Activated naive CD4-positive, alpha-beta T cell treated with anti-CD3 and anti-CD28 coated beads, Interleukin-2, amount 50 U/mL, for 24 hours (primary cell): ENCODE results near the gene MYO3B.

Source experiments
- H3K27ac Mint-ChIP-seq: one replicate; pipeline ENCODE4 v1.8.0; 2021; ENCODE audit warnings: mild to moderate bottlenecking, mixed read lengths
- H3K27me3 Mint-ChIP-seq: one replicate; pipeline ENCODE4 v1.8.0; 2021; ENCODE audit warnings: mixed read lengths
- H3K36me3 Mint-ChIP-seq: one replicate; pipeline ENCODE4 v1.8.0; 2021; ENCODE audit warnings: mixed read lengths
- H3K4me1 Mint-ChIP-seq: one replicate; pipeline ENCODE4 v1.8.0; 2021; ENCODE audit warnings: mixed read lengths
- H3K4me3 Mint-ChIP-seq: one replicate; pipeline ENCODE4 v1.8.0; 2021; ENCODE audit warnings: mild to moderate bottlenecking, mixed read lengths
- H3K9me3 Mint-ChIP-seq: one replicate; pipeline ENCODE4 v1.8.0; 2021; ENCODE audit warnings: mixed read lengths

MYO3B gene

DNA sequence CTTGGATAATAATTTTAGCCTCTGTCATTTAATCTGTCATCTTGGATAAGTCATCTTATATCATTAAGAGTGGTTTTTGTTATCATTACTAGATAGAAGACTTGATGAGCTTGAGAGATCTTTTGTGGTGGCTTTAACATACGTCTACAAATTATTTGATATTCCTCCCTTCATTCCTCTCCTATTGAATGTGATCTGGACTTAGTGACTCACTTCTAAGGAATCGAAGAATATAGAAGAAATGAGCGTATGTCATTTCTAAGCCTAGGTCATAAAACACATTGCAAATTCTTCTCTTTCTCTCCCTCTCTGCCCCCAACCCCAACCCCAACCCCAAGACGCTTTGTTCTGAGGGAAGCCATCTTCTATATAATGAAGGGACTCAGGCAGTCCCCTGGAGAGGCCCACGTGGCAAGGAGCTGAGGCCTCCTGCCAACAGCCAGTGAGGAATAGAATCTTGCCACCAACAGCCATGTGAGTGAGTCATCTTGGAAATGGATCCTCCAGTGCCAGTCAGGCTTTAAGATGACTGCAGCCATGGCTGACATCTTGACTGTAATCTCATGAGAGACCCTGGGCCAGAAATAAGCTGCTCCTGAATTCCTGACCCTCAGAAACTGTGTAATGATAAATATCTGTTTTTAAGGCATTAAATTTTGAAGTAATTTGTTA is 315.6 kb downstream of the MYO3B start:
- Mint-ChIP-seq H3K36me3 (no peaks in the 10 kb centered on the region), H3K9me3 (no peaks in the 10 kb centered on the region), H3K27ac (no peak overlapping the region), H3K4me1 (no peaks in the 10 kb centered on the region), H3K27me3 (peaks cover 9% of the 10 kb centered on the region), H3K4me3 (no peak overlapping the region)

DNA sequence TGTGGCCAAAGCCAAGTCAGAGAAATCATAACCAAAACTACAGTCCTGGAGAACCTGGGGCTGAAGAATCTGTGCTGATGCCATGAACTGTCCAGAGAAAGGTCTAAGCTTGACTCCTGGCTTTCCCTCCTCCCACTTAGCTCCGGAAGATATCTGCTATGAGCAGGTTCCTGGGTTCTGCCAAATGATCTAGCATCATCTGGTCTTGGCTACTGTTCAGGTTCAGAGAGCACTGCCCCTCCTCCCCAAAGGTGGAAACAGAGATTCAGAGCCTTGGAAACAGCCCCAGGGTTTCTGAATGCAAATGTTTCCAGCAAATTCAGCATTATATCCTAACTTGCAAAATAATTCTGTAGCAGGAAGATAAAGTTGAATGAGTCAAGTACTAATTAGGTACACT is 317.9 kb downstream of the MYO3B start:
- no peaks in the 10 kb centered on the region for H3K4me1 Mint-ChIP-seq
- peaks cover 12% of the 10 kb centered on the region for H3K27me3 Mint-ChIP-seq
- H3K9me3 Mint-ChIP-seq: no peaks in the 10 kb centered on the region
- H3K36me3 Mint-ChIP-seq: no peaks in the 10 kb centered on the region
- H3K27ac Mint-ChIP-seq: no peak overlapping the region
- no peak overlapping the region for H3K4me3 Mint-ChIP-seq

DNA sequence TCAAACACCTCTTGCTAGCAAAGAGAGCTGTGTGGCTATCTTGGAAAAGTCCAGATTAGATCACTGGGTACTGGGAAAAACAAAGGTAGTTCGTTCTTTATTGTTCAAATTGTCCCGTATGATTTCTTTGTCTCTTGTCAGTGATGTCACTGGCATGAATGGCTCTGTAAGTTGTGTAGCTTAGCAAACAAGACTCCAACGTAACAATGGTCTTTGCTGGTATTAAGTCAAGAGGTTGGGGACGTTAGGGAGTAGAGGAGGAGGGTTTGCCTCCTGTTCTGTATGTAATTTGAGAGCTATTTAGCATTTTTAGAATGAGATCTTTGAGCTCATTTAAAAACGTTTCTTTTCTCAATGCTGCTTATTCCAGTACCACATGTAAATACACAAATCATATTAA is 320.7 kb downstream of the MYO3B start:
- Mint-ChIP-seq H3K4me1 (no peaks in the 10 kb centered on the region), H3K9me3 (no peaks in the 10 kb centered on the region), H3K27me3 (peaks cover 12% of the 10 kb centered on the region), H3K36me3 (no peaks in the 10 kb centered on the region), H3K4me3 (no peak overlapping the region), H3K27ac (no peak overlapping the region)

DNA sequence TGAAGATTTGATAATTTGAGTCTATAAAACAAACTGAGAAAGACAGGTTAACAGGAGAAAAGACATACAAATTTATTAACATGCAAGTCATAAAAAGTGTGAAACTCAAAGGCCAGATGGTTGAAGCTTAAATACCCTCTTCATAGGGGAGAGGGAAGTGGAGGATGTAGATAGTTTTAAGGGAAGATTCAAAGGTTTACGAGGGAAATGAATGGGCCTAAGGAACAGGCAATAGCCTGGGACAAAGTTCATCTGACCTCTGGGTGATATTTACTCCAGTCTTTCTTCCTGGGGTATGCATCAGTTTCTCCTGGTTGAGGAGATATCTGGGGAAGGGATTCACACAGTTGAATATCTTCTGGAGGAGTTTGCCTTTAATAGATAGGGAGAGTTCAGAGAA is 322.2 kb downstream of the MYO3B start:
- Mint-ChIP-seq H3K36me3 (no peaks in the 10 kb centered on the region), H3K4me3 (no peak overlapping the region), H3K9me3 (no peaks in the 10 kb centered on the region), H3K4me1 (no peaks in the 10 kb centered on the region), H3K27ac (no peak overlapping the region), H3K27me3 (peaks cover 12% of the 10 kb centered on the region)

DNA sequence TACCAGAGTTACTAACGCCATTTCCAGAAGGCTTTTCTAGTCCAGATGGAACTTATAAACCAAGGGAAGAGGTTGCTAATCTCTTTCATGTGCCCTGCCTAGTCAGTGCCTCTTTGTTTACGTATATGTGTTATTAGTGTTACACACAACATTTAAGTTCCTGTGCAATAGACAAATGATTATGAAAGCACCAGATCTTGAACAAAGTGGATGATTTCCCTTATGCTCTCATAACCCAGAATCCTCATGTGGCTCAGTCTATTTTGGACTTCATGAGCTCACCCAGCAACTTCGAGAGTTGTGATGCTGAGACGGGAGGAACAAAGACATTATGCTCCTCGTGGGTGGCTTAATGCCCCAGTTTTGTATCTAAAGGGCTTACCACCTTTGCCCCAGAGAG is 322.8 kb downstream of the MYO3B start:
- Mint-ChIP-seq H3K27ac (no peak overlapping the region), H3K36me3 (no peaks in the 10 kb centered on the region), H3K4me1 (peaks cover 4% of the 10 kb centered on the region), H3K9me3 (no peaks in the 10 kb centered on the region), H3K4me3 (no peak overlapping the region), H3K27me3 (peaks cover 9% of the 10 kb centered on the region)

DNA sequence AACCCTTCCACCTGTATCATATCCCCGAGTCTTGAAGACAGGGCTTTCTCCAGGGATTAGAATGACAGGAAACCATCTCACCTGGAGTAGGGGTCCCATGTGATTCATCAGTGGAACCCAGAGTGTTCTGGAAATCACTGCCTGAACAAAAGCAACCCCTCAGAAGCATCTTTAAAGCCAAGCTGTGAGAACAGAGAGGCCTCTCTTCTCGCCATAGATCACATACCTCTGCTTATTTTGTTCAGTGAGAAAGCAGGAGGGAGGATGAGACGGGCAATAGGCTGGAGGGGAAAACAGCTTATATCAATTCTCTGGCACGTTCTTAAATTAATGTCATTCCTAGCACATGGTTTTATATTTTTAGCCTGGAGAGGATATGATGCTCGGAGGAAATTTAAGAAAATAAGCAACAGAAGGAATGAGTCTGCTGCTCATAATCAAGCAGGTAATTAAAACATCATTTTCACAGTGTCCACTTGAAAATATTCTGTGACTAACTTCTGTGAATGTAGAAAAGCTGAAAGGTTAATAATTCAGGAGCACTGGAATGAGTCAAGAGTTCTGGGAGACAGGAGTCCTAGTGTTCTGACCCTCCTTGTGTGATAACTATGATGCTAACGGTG is 323.6 kb downstream of the MYO3B start:
- Mint-ChIP-seq H3K27me3 (peaks cover 7% of the 10 kb centered on the region), H3K4me3 (no peak overlapping the region), H3K9me3 (no peaks in the 10 kb centered on the region), H3K27ac (no peak overlapping the region), H3K36me3 (no peaks in the 10 kb centered on the region), H3K4me1 (peaks cover 10% of the 10 kb centered on the region)

DNA sequence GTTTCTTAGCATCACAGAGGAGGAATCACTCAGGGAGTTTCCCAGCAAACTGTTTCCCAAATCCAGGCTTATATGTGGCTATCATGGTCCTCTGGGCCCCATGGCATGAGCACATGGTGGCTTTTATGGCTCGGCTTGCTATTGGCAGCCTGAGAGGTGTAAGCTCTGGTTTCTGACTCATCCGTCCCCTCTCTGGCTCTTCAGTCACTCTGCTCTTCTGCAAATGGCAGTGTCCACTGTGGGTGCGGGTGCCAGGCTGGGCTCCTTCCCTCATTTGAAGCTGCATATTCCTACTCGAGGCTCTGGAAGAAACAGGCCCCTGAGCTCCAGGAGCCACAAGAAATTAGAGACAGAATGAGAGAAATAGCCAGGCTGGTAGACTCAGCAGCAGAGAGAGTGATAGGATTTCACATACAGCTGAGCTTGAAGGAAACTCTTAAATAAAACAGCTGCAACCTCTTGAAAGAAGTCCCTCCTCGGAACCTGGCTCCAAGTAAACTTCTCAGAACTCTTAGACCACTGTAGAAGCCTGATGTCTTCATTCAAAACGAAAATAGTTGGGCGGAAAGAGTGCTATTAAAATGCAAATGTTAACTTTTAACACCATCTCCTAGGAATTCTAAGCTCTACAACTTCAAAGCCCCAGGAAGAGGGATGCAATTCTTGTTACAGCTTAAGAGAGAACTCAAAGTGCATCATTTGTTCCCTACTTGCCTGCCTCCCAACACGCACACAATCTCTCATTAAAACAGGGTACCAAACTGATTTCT is 324.6 kb downstream of the MYO3B start:
- peaks cover 20% of the 10 kb centered on the region for H3K4me1 Mint-ChIP-seq
- H3K9me3 Mint-ChIP-seq: no peaks in the 10 kb centered on the region
- H3K27me3 Mint-ChIP-seq: peaks cover 5% of the 10 kb centered on the region
- no peaks in the 10 kb centered on the region for H3K36me3 Mint-ChIP-seq
- no peak overlapping the region for H3K27ac Mint-ChIP-seq
- no peak overlapping the region for H3K4me3 Mint-ChIP-seq

DNA sequence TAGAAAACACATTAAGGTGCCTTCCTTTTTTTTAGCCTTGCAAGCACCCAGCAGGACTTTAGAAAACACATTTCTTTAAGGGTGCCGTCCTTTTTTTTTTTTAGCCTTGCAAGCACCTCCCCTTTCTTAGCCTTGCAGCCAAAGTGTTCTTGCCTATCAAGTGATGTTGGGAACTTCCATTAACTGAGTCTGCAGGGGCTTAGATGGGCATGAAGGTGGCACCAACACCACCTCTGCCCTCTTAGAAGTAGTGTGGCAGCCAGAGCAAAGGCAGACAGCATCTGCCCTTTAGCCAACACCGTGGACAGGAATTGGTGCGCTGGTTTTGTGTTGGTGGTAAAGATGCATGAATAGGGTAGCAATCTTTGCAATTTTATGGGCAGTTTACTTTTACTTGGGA is 325.6 kb downstream of the MYO3B start:
- no peak overlapping the region for H3K4me3 Mint-ChIP-seq
- no peaks in the 10 kb centered on the region for H3K9me3 Mint-ChIP-seq
- peaks cover 31% of the 10 kb centered on the region for H3K4me1 Mint-ChIP-seq
- H3K27me3 Mint-ChIP-seq: peaks cover 3% of the 10 kb centered on the region
- H3K36me3 Mint-ChIP-seq: no peaks in the 10 kb centered on the region
- H3K27ac Mint-ChIP-seq: no peak overlapping the region

DNA sequence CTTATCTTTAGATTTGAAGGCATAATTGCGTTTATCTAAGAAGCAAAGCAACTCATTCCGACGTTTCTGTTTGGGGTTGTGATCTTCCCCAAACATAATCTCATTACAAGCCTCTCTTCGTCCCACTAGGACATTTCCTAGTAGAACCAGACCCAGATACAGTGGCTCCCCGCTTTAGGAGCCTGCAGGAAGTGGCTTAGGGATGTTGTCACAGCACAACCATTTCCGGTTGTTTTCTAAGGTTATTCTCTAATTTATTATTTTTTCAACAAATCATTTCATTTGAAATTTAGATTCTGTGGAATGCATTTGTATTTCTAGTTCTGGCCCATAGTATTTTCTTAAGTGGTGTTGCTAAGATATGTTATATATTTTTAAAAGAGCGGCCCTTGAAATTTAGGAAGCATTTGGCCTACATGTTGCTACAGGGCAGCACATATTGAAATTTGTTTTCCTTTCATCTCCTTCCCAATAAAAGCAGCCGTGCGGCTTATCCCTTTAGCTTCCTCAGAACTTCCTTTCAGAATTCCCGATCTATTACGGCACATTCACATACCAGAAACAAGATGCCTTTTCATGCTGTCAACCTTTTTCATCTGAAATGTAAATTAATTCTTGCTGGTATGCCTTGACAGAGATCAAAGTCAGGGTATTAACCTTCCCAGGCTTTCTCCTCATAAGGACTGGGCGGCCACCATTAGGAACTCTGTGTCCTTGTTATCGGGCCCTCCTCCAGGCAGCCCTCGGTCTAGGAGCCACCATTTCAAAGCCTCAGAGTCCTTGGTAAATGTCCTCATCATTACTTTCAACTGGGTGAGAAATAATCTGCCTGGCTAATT is 326.2 kb downstream of the MYO3B start:
- peaks cover 1% of the 10 kb centered on the region for H3K27me3 Mint-ChIP-seq

DNA sequence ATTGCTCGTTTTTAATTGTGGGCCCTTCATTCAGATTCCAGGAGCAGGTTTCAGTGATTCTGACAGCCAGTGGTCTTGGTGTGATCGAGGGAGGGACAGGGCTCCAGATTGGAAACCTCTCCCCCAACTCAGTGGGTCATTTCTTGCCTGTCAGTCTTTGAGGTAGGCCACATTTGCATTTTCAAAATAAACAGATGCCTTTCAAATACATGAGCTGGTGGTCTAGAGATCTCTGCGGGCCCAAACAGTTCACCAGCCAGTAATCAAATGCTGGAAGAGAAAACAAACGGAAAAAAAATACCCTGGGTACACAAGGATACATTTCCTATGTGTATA is 326.8 kb downstream of the MYO3B start:
- peaks cover 1% of the 10 kb centered on the region for H3K27me3 Mint-ChIP-seq
- H3K4me1 Mint-ChIP-seq: peaks cover 32% of the 10 kb centered on the region
- no peaks in the 10 kb centered on the region for H3K36me3 Mint-ChIP-seq
- H3K4me3 Mint-ChIP-seq: no peak overlapping the region
- no peak overlapping the region for H3K27ac Mint-ChIP-seq
- no peaks in the 10 kb centered on the region for H3K9me3 Mint-ChIP-seq

More for the DNA sequence above, 326.2 kb downstream of the MYO3B start:
- Mint-ChIP-seq H3K4me3 (no peak overlapping the region), H3K9me3 (no peaks in the 10 kb centered on the region), H3K4me1 (peaks cover 32% of the 10 kb centered on the region), H3K27ac (no peak overlapping the region), H3K36me3 (no peaks in the 10 kb centered on the region)

DNA sequence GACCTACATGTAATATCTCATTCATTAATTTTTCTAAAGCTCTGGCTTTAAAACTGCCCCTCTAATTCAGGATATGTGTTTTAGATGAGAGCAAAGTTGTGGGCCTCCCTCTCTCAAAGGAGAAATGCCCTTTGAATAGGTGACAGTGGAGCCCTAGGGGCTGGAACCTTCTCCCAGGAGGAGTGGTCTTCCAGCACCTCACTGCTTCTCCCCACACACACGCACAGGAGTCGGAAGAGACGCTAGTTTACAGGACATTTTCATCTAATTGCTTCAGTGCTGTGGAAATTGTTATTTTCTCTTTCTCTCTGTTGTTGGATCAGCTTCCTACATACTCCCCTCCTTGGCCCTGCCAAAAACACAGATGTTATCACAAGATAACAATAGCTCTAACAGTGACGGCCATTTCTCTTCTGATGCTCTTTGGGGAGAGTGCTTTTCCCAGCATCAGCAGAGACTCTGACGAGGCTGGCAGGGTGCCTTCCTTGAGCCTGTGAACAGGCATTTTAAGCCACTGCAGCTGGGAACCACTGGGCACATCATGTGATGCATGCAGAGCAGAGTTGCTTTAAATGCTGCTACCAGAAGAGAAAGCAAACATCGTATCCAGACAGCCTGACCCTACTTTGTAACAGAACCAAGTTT is 327.8 kb downstream of the MYO3B start:
- Mint-ChIP-seq H3K27me3 (no peaks in the 10 kb centered on the region), H3K9me3 (no peaks in the 10 kb centered on the region), H3K4me3 (no peak overlapping the region), H3K27ac (no peak overlapping the region), H3K36me3 (no peaks in the 10 kb centered on the region), H3K4me1 (peaks cover 32% of the 10 kb centered on the region)

DNA sequence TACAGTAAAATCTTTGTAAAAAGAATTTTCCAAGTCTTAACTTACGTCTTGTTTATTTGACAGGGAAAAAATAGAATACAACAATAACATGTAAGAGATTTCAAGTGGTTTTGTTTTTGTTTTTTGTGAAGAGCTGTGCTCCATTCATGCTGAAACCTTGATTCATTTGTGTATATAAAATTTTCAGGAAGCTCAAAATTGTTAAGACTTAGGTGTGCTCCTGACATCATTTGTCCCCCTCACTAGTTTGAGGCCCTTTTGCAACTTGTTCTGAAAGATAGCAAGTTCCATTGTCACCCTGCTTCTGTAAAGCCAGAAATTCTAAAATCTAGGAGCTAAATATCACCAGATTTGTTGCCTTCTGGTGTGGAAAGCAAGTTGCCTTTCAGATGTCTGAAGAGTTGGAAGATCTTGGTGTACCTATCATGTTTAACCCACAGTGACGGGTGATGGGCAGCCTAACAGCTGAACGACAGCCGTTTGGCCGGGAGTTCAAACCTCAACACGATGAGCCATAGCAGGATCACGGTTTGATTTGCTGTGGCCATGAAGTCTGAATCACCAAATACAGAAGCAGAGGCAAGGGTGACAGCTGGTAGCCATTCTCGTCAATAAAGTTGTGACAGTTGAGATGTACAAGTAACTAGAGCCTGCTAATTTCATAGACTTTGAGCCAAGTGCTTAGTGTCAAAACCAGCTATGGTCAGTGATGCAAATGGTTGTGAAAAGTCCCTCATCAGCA is 331.7 kb downstream of the MYO3B start:
- peaks cover 32% of the 10 kb centered on the region for H3K4me1 Mint-ChIP-seq
- H3K36me3 Mint-ChIP-seq: no peaks in the 10 kb centered on the region
- H3K9me3 Mint-ChIP-seq: no peaks in the 10 kb centered on the region
- H3K4me3 Mint-ChIP-seq: no peak overlapping the region
- H3K27ac Mint-ChIP-seq: no peak overlapping the region
- H3K27me3 Mint-ChIP-seq: no peaks in the 10 kb centered on the region

DNA sequence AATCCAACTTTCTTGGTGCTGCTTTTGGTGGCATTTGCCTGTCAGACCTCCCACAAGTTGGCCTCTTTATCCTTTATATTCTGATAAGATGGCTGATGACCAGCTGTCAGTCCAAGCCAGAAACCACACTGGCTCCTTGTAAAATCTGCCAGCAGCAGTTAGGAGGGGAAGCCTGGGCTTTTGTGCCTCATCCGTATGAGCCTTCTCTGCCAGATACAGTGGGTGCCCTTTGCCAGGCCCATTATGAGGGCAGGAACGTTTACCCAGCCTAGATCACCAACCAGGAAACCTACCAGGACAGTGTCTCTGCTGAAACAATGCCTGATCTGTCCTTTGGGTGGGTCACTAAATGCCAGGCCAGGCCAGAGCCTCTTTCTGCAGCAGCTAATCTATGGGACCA is 334.3 kb downstream of the MYO3B start:
- H3K36me3 Mint-ChIP-seq: no peaks in the 10 kb centered on the region
- H3K4me3 Mint-ChIP-seq: no peak overlapping the region
- H3K9me3 Mint-ChIP-seq: no peaks in the 10 kb centered on the region
- H3K27ac Mint-ChIP-seq: no peak overlapping the region
- peaks cover 1% of the 10 kb centered on the region for H3K27me3 Mint-ChIP-seq
- H3K4me1 Mint-ChIP-seq: peaks cover 14% of the 10 kb centered on the region

DNA sequence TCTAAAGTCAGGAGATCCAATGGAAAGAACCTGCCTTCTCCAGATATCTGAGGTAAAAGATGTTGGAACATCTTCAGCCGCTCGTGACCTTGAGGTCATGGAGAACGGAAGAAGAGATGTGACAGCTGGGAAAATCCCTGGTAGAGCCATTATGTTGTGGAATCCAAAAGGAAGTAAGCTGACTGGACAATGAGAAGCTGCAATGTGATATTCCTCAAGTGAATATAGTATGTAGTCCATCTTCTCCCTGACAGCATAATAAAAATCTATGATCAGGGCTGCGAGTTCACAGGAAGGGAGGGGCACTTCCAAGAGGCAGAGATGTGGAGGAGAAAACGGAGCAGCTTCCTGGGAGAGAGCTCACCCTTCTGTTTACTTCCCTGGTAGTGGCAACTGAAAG is 336.2 kb downstream of the MYO3B start:
- H3K4me1 Mint-ChIP-seq: no peaks in the 10 kb centered on the region
- H3K27me3 Mint-ChIP-seq: peaks cover 1% of the 10 kb centered on the region
- no peaks in the 10 kb centered on the region for H3K9me3 Mint-ChIP-seq
- H3K27ac Mint-ChIP-seq: no peak overlapping the region
- no peaks in the 10 kb centered on the region for H3K36me3 Mint-ChIP-seq
- H3K4me3 Mint-ChIP-seq: no peak overlapping the region

DNA sequence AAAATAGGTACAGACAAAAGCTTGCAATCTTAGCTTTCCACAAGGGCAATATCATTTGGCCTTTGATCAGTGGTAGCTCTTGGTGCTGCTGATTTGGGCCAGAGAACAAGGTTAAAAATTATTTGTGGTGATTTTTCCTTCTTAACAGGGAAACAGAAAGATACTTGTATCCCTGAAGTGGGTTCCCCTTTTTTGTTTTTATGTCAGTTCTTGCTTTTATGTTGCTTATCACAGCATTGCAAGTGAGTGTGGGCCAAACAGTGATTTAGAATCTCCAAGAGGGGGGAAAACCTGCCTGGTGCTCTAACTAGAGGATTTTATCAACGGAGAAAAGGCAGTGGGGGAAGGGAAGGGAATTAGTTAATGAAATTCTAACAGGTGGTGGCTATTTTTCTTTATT is 339.6 kb downstream of the MYO3B start:
- H3K4me1 Mint-ChIP-seq: no peaks in the 10 kb centered on the region
- H3K4me3 Mint-ChIP-seq: no peak overlapping the region
- H3K9me3 Mint-ChIP-seq: no peaks in the 10 kb centered on the region
- H3K36me3 Mint-ChIP-seq: no peaks in the 10 kb centered on the region
- H3K27me3 Mint-ChIP-seq: peaks cover 1% of the 10 kb centered on the region
- H3K27ac Mint-ChIP-seq: no peak overlapping the region
